ENCODE results near the gene CADM4. TPM values are rescaled to one million over a fixed set of nuclear protein-coding genes. Genes with fewer than 3 reads are reported as not detected.
"Not testable (repeated sequence)": the region's sequence is repeated elsewhere in the genome, so short reads cannot be mapped to it uniquely, and the experiment has no call there.

CADM4 gene
- total RNA-seq, 1 donor from 2014 or later: 2.9 TPM

- not testable (repeated sequence) for DNase-seq (ENCODE audit: low spot score)
Observed at GRCh38 chr19:43587029-43587428, 52.6 kb downstream of the CADM4 start.

DNA sequence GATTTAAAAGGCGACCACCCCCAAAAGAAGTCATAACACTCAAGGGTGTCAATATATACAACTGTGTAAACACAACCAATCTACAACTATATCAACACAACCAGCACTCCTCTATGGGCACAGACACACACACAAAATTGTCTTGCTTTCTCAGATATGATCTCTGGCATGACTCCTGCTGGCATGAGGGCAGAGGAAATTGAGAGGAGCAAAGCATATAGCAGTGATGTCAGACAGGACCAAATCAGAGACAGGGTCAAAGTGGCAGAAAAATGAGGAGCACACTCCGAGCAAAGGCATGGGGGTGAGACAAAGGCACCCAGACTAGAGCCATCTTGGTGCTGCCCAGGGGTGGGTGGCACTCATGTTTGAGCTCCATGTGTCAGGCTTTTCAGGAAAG is 53.3 kb downstream of the CADM4 start:
- no peak for DNase-seq (ENCODE audit: low spot score)

GRCh38 chr19:43584484-43584883 is 55.2 kb downstream of the CADM4 start:
- no peak for DNase-seq (ENCODE audit: low spot score)

- DNase-seq (ENCODE audit: low spot score): no peak
Observed at GRCh38 chr19:43582495-43582894, 57.2 kb downstream of the CADM4 start.

DNA sequence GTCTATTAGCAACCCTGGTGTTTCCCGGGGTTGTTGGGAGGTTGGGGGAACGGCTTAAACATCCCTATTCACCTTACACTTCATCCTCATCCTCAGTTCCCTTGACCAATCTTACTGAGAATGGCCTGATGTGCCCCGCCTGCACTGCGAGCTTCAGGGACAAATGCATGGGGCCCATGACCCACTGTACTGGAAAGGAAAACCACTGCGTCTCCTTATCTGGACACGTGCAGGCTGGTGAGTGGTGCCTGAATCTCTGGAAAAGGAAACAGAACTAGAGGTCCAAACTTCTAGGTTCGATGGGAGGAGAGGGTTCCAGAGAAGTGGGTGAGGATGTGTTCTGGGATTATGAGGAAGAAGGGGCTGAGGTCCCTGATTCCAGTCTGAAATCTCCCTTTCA is 58.2 kb downstream of the CADM4 start:
- no peak for DNase-seq (ENCODE audit: low spot score)

DNA sequence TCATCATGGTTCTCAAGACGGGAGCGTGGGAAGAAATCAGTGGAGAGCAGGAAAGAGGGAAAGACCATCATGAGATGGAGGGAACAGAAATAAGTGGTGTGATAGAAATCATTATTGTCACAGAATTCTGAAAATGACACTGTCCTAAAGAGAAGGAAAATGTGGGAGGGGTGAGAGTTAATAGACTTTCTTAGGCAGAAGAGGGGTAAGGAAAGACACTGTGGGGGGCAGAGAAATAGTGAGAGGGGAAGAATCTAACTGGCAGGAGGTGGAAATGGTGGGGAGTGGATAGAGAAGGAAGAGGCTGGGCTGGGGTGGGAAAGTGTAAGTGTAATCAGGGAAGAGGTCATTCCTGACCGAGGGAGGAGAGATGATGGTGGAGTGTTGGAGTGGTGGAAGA is 60.9 kb downstream of the CADM4 start:
- no peak for DNase-seq (ENCODE audit: low spot score)

GRCh38 chr19:43575955-43576878 is 63.4 kb downstream of the CADM4 start:
- DNase-seq (ENCODE audit: low spot score): peak; percentile 32

- peak; percentile 100 for DNase-seq (ENCODE audit: low spot score)
Observed at GRCh38 chr19:43575156-43575950, 64.3 kb downstream of the CADM4 start, which contains the start of the genes PINLYP and XRCC1. TSS of gene PINLYP (plus strand) at chr19:43575801. CDS start at chr19:43577192, 1,391 bp downstream. TSS of gene XRCC1 (minus strand) at chr19:43575527. CDS start at chr19:43575458, 69 bp downstream.

DNA sequence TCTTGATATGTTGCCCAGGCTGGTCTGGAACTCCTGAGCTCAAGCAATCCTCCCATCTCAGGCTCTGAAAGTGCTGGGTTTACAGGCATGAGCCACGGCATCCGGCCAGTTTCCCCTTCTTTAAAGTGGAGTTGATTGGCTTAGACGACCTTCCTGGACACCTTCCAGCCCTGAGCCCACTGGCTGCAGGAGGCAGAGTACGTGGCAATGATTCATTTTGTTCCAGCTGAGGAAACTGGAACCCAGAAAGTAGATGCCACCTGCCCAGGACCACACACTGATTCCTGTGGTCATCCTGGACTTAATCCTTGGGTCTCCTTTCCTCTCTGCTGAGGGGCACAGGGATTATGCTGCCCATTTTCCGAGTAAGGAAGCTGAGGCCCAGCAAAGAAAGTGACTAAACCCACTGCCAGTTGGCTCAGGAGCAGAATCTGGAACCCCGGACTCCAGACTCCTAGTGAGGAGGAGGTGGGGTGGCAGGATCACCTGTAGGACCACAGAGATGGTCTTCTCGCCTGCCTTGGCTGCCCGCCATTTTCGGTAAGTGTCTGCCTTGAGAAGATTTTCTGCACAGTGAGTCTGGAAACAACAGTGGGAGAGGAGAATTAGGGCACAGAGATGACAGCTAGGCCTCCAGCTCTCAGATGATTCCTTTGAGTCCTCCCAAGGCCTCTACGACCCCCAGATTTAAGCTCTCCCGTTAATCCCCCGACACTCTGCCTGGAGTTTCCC is 65.1 kb downstream of the CADM4 start:
- DNase-seq (ENCODE audit: low spot score): peak; percentile 13

Other genes starting within 250 kb of the CADM4 start
- gene TEX101, start 225.0 kb downstream of the CADM4 start, total RNA-seq (ENCODE audit: insufficient read depth, low replicate concordance): not detected
- 13.0 TPM for gene LYPD3, start 174.2 kb downstream of the CADM4 start, total RNA-seq (ENCODE audit: insufficient read depth, low replicate concordance)
- 7.0 TPM for gene PHLDB3, start 135.1 kb downstream of the CADM4 start, total RNA-seq (ENCODE audit: insufficient read depth, low replicate concordance)
- gene ETHE1, start 112.6 kb downstream of the CADM4 start, total RNA-seq (ENCODE audit: insufficient read depth, low replicate concordance): 33.7 TPM
- 0.24 TPM for gene ZNF575, start 106.7 kb downstream of the CADM4 start, total RNA-seq (ENCODE audit: insufficient read depth, low replicate concordance)
- gene XRCC1, start 64.3 kb downstream of the CADM4 start, total RNA-seq (ENCODE audit: insufficient read depth, low replicate concordance): 6.0 TPM
- 17.3 TPM for gene PINLYP, start 64.0 kb downstream of the CADM4 start, total RNA-seq (ENCODE audit: insufficient read depth, low replicate concordance)
- 17.6 TPM for gene IRGQ, start 43.7 kb downstream of the CADM4 start, total RNA-seq (ENCODE audit: insufficient read depth, low replicate concordance)
- 15.9 TPM for gene ZNF576, start 43.3 kb downstream of the CADM4 start, total RNA-seq (ENCODE audit: insufficient read depth, low replicate concordance)
- gene SRRM5, start 27.8 kb downstream of the CADM4 start, total RNA-seq (ENCODE audit: insufficient read depth, low replicate concordance): 0.24 TPM
- gene ZNF428, start 20.2 kb downstream of the CADM4 start, total RNA-seq (ENCODE audit: insufficient read depth, low replicate concordance): 18.8 TPM
- gene PLAUR, start 30.3 kb upstream of the CADM4 start, total RNA-seq (ENCODE audit: insufficient read depth, low replicate concordance): 30.1 TPM
- not detected for gene IRGC, start 76.2 kb upstream of the CADM4 start, total RNA-seq (ENCODE audit: insufficient read depth, low replicate concordance)
- 10.1 TPM for gene SMG9, start 115.1 kb upstream of the CADM4 start, total RNA-seq (ENCODE audit: insufficient read depth, low replicate concordance)
- 6.3 TPM for gene KCNN4, start 141.1 kb upstream of the CADM4 start, total RNA-seq (ENCODE audit: insufficient read depth, low replicate concordance)
- 3.1 TPM for gene LYPD5, start 162.6 kb upstream of the CADM4 start, total RNA-seq (ENCODE audit: insufficient read depth, low replicate concordance)
- gene ZNF283, start 187.5 kb upstream of the CADM4 start, total RNA-seq (ENCODE audit: insufficient read depth, low replicate concordance): 28.6 TPM
- gene ZNF404, start 244.1 kb upstream of the CADM4 start, total RNA-seq (ENCODE audit: insufficient read depth, low replicate concordance): 12.5 TPM

Measured in umbilical cord (tissue), 2 donors.